ENCODE results near the gene CCDC74B.
"Not testable (repeated sequence)": the region's sequence is repeated elsewhere in the genome, so short reads cannot be mapped to it uniquely, and the experiment has no call there.

Gene CCDC74B

DNA sequence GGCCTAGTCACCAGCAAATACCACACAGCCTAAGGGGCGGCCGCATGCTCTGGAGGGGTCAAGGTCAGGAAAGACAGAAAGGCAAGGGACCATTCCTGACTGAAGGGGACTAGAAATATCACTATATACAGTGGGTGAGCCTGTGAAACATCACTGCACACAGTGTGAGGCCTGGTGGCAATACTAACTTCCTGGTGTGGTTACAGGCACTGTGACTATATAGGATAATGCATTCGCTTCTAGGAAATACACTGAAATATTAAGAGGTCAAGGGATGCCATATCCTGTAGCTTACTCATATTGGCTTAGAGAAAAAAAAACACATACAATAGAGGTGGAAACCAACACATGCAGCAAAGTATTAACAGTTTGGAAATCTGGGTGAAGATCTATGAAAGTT lies 24.3 kb upstream of the CCDC74B start:
- not testable (repeated sequence) for DNase-seq (ENCODE audit: low read depth, low spot score); H3K27ac ChIP-seq

GRCh38 chr2:130166611-130167010 lies 21.7 kb upstream of the CCDC74B start:
- DNase-seq (ENCODE audit: low read depth, low spot score); H3K27ac ChIP-seq: not testable (repeated sequence)

DNA sequence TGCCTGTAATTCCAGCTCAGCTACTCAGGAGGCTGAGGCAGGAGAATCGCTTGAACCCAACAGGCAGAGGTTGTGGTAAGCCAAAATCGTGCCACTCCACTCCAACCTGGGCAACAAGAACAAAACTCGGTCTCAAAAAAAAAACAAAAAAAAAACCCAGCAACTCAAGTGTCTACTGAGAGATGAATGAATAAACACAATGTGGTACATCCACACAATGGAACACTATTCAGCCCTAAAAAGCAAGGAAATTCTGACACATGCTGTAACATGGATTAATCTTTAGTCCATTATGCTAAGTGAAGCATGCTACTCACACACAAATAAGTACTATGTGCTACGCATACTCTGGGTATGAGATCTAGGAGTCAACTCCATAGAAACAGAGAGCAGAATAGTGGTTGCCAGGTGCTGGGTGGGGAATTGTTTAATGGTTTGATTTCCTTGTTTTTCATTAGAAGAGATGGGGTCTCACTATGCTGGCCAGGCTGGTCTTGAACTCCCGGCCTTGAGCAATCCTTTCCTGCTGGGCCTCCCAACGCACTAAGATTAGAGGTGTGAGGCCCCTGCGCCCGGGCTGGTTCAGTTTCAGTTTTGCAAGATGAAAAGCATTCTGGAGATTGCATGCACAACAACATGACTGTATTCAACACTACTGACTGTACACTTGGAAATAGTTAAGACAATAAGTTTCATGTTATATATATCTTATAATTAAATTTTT lies 20.5 kb upstream of the CCDC74B start:
- DNase-seq (ENCODE audit: low read depth, low spot score) = no peak
- H3K27ac ChIP-seq = no peak overlapping the region

- no peak overlapping the region for H3K27ac ChIP-seq
- no peak for DNase-seq (ENCODE audit: low read depth, low spot score)
Measured at GRCh38 chr2:130162968-130163367, 18.1 kb upstream of the CCDC74B start.

- H3K27ac ChIP-seq; DNase-seq (ENCODE audit: low read depth, low spot score): not testable (repeated sequence)
Measured at GRCh38 chr2:130162486-130162885, 17.6 kb upstream of the CCDC74B start.

DNA sequence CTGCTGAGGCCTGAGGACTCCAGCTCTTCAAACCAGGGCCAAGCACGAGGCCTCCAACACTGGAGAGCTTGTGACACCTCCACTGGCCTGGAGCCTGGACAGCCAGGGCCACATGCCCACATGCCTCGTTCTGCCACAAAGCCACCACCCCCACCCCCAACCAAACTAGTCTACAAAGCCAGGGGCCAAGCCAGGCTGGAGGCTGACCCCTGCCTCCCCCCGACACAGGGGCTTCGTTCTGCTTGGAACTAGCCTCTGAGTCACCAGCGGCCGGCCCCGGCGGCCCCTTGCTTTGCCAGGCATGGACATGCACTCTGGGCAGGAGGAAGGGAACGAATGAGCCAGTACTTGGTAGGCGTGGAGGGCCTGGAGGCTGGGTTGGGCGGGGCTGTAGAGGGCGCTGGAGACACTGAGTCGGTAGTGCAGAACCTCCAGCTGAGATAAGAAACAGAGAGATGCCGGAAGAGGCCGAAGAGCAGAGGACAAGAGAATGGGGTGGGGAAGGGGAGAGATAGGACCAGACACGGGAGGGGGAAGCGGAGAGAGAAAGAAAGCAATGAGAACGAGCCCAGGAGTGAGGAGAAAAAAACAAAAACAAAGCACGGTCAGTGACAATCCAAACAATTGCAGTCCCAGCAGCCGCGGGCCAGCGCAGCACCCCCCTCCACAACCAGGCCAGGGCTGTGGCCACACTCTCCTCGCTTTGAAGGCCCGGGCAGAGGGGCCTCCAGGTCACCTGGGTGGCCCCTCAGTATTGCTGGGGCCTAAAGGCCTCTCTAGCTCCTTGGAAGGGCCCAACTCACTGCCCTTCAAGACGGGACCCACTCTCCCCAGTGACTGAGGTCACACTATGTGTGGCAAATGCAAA lies 16.2 kb upstream of the CCDC74B start:
- H3K27ac ChIP-seq; DNase-seq (ENCODE audit: low read depth, low spot score): not testable (repeated sequence)

DNA sequence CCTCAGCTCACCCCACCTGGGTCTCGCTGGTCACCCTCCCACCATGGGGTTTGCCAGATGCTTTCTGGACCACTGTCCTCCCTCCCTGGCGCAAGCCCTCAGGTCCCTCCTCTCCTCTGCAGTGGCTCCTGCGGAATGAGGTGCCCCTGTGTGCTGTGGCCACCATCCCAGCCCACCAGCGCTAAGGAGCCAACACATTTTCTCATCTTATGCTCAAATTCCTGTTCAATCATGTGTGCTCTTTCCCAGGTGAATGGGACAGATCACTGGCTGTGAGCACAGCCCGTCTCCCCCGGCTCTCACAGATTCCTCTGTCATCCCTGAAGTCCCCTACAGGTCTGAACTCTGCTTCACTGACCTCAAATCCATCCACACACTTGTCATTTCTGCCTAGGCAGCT lies 15.2 kb upstream of the CCDC74B start:
- no peak for DNase-seq (ENCODE audit: low read depth, low spot score)
- H3K27ac ChIP-seq = no peak overlapping the region

DNA sequence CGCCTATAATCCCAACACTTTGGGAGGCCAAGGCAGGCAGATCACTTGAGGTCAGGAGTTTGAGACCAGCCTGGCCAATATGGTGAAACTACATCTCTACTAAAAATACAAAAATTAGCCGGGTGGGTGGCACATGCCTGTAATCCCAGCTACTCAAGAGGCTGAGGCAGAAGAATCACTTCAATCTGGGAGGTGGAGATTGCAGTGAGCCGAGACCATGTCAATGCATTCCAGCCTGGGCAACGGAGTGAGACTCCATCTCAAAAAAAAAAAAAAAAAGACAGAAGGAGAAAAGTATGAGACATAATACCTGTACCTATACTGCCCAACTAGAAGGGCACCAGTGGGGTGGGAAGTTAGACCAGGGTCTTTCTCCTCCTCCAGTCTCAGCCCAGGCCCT lies 14.5 kb upstream of the CCDC74B start:
- H3K27ac ChIP-seq; DNase-seq (ENCODE audit: low read depth, low spot score): not testable (repeated sequence)

- no peak for DNase-seq (ENCODE audit: low read depth, low spot score)
- H3K27ac ChIP-seq = no peak overlapping the region
Measured at GRCh38 chr2:130158631-130159030, 13.7 kb upstream of the CCDC74B start.

- not testable (repeated sequence) for DNase-seq (ENCODE audit: low read depth, low spot score)
Measured at GRCh38 chr2:130157825-130158514, 13.1 kb upstream of the CCDC74B start.

GRCh38 chr2:130157354-130157753 lies 12.4 kb upstream of the CCDC74B start:
- not testable (repeated sequence) for H3K27ac ChIP-seq; DNase-seq (ENCODE audit: low read depth, low spot score)

More at GRCh38 chr2:130157825-130158514, 13.1 kb upstream of the CCDC74B start:
- H3K27ac ChIP-seq = not testable (repeated sequence)

DNA sequence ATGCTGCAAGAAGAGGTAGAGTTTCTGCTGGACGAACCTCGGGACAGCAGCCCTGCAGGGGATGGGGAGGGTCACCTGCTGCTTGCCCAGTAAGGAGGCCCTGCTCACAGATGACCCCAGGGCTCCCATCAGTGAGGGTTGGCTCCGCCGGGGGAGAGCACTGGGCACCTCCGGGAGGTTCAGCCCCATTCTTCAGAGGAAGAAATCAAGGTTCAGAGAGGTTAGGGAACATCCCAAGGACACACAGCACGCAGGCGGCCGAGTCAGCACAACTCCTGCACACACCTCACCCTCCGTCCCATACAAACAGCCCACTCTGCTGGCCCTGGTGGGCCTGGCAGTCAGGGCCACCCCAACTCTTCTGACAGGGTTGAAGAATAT lies 11.7 kb upstream of the CCDC74B start:
- no peak overlapping the region for H3K27ac ChIP-seq
- no peak for DNase-seq (ENCODE audit: low read depth, low spot score)

- H3K27ac ChIP-seq = not testable (repeated sequence)
Measured at GRCh38 chr2:130155956-130156623, 11.2 kb upstream of the CCDC74B start.

DNA sequence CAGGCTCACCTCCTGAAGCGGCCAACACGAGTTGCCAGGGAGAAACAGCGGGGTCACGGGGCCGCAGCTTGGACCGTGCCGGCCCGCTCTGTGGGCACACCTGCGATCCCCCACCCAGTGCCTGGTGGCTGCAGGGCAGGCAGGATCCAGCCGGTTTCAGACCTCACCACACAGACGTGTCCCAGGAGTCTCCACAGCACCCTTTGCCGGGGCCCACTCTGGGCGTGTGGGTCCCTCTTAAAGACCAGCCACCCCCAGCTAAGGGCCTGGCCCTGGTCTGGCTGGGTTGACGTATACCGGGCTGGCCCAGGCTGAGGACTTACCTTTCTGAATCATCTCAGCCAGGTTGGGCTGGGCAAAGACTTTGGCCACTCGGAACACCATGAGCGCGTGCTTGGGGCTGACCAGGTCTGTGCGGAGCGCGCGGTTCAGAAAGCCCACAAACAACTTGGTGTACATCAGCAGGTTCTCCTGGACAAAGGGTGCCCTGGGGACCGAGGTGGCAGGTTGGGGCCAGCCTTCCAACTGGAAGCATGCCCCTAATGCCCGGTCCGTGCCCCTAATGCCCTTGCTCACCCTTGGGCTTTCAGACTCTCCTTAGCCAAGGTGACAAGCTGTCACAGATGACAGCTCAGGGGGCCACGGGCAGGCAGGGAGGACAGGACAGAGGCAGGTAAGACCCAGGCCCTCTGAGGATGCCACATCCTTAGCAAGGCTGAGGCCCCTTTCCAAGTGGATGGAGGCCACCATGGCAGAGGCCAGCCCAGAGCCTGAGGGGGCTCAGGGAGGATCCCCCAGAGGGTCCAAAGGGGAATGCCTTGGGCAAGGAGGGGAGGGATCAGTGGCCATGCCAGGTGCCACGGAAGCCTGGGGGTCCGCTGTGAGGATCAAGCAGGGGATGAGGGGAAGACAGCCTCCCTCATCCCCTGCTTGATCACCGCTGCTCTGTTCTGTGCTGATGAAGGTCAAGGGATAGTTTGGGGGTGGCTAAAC lies 10.2 kb upstream of the CCDC74B start:
- no peak for DNase-seq (ENCODE audit: low read depth, low spot score)
- H3K27ac ChIP-seq = no peak overlapping the region

More at GRCh38 chr2:130155956-130156623, 11.2 kb upstream of the CCDC74B start:
- not testable (repeated sequence) for DNase-seq (ENCODE audit: low read depth, low spot score)

DNA sequence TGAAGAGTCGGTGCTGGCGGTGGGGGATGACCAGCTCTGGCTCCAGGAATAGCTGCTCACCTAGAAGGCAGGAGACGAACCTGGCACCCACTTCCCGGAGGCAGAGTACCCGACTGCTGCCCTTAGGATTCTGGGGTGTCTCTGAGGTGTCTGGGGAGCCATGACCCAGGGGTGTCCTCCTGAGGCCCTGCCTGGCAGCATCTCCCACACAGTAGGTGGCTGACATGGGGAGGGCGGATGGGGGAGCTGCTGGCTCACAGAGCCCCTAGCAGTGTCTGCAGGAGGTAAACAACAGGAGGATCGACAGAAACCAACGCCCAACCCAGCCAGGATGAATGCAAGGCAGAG lies 9.5 kb upstream of the CCDC74B start:
- H3K27ac ChIP-seq; DNase-seq (ENCODE audit: low read depth, low spot score): not testable (repeated sequence)

GRCh38 chr2:130153721-130154422 lies 9.0 kb upstream of the CCDC74B start:
- not testable (repeated sequence) for DNase-seq (ENCODE audit: low read depth, low spot score); H3K27ac ChIP-seq

- DNase-seq (ENCODE audit: low read depth, low spot score) = no peak
- H3K27ac ChIP-seq = no peak overlapping the region
Measured at GRCh38 chr2:130152816-130153595, 8.1 kb upstream of the CCDC74B start.

Data from epithelial cell of prostate (primary cell).